Adipocyte (in vitro differentiated cells): ENCODE measurements around the gene FOSL2.

ENCODE experiments used
- DNase-seq: peaks from one replicate; pipeline ENCODE4 v3.0.0-alpha.2; 2015; ENCODE audit warnings: low read depth
- H3K27me3 ChIP-seq: replicated peaks from 2 replicates; pipeline ENCODE4 v1.7.0; 2013; ENCODE audit warnings: mild to moderate bottlenecking, low read length, moderate library complexity; ENCODE audit not compliant: control insufficient read depth, insufficient read depth
- H3K36me3 ChIP-seq: 2 replicates; pipeline ENCODE4 v1.7.0; 2013; ENCODE audit warnings: low read length, mild to moderate bottlenecking, moderate library complexity; ENCODE audit not compliant: control insufficient read depth, insufficient read depth, severe bottlenecking
- H3K4me1 ChIP-seq: 2 replicates; pipeline ENCODE4 v1.7.0; 2013; ENCODE audit warnings: mild to moderate bottlenecking, low read length, moderate library complexity; ENCODE audit not compliant: control insufficient read depth, insufficient read depth
- H3K4me3 ChIP-seq: 2 replicates; pipeline ENCODE4 v1.7.0; 2013; ENCODE audit warnings: mild to moderate bottlenecking, low read length, moderate library complexity
- H3K9ac ChIP-seq: 2 replicates; pipeline ENCODE4 v1.7.0; 2013; ENCODE audit warnings: mild to moderate bottlenecking, low read length, moderate library complexity
- H3K9me3 ChIP-seq: 2 replicates; pipeline ENCODE4 v1.7.0; 2013; ENCODE audit warnings: mild to moderate bottlenecking, low read length, moderate library complexity; ENCODE audit not compliant: control insufficient read depth

The FOSL2 gene

GRCh38 chr2:28419443-28420270 is 27.0 kb downstream of the FOSL2 start:
- Histone ChIP-seq H3K36me3 (peaks cover 24% of the 10 kb centered on the region), H3K4me1 (peaks cover 17% of the 10 kb centered on the region), H3K27me3 (no peaks in the 10 kb centered on the region), H3K9me3 (no peaks in the 10 kb centered on the region), H3K4me3 (no peak overlapping the region), H3K9ac (no peak overlapping the region)
- DNase-seq: peak; percentile 15

- H3K36me3 ChIP-seq: peaks cover 13% of the 10 kb centered on the region
- H3K9ac ChIP-seq: no peak overlapping the region
- no peaks in the 10 kb centered on the region for H3K27me3 ChIP-seq
- no peak for DNase-seq
- peaks cover 9% of the 10 kb centered on the region for H3K4me1 ChIP-seq
- no peaks in the 10 kb centered on the region for H3K9me3 ChIP-seq
- no peak overlapping the region for H3K4me3 ChIP-seq
Measured at GRCh38 chr2:28420722-28421121, 28.1 kb downstream of the FOSL2 start.

GRCh38 chr2:28422908-28423741 is 30.5 kb downstream of the FOSL2 start:
- peaks cover 9% of the 10 kb centered on the region for H3K4me1 ChIP-seq
- no peak overlapping the region for H3K9ac ChIP-seq
- H3K4me3 ChIP-seq: no peak overlapping the region
- no peaks in the 10 kb centered on the region for H3K9me3 ChIP-seq
- H3K27me3 ChIP-seq: no peaks in the 10 kb centered on the region
- H3K36me3 ChIP-seq: peaks cover 7% of the 10 kb centered on the region
- DNase-seq: no peak

GRCh38 chr2:28423856-28424605 is 31.4 kb downstream of the FOSL2 start:
- Histone ChIP-seq H3K27me3 (no peaks in the 10 kb centered on the region), H3K36me3 (peaks cover 5% of the 10 kb centered on the region), H3K4me1 (peaks cover 8% of the 10 kb centered on the region), H3K9ac (no peak overlapping the region), H3K9me3 (no peaks in the 10 kb centered on the region), H3K4me3 (no peak overlapping the region)
- DNase-seq: no peak

- Histone ChIP-seq H3K9ac (no peak overlapping the region), H3K4me1 (peaks cover under 1% of the 10 kb centered on the region), H3K36me3 (no peaks in the 10 kb centered on the region), H3K4me3 (no peak overlapping the region), H3K27me3 (no peaks in the 10 kb centered on the region), H3K9me3 (no peaks in the 10 kb centered on the region)
- DNase-seq: no peak
Measured at GRCh38 chr2:28424799-28425463, 32.3 kb downstream of the FOSL2 start.

GRCh38 chr2:28425464-28425835 is 32.8 kb downstream of the FOSL2 start:
- no peaks in the 10 kb centered on the region for H3K4me1 ChIP-seq
- H3K27me3 ChIP-seq: no peaks in the 10 kb centered on the region
- no peak for DNase-seq
- H3K36me3 ChIP-seq: no peaks in the 10 kb centered on the region
- H3K9ac ChIP-seq: no peak overlapping the region
- H3K9me3 ChIP-seq: no peaks in the 10 kb centered on the region
- H3K4me3 ChIP-seq: no peak overlapping the region

- DNase-seq: no peak
- Histone ChIP-seq H3K9me3 (no peaks in the 10 kb centered on the region), H3K9ac (no peak overlapping the region), H3K4me1 (no peaks in the 10 kb centered on the region), H3K36me3 (no peaks in the 10 kb centered on the region), H3K27me3 (no peaks in the 10 kb centered on the region), H3K4me3 (no peak overlapping the region)
Measured at GRCh38 chr2:28427741-28428415, 35.2 kb downstream of the FOSL2 start.

- Histone ChIP-seq H3K27me3 (no peaks in the 10 kb centered on the region), H3K9ac (no peak overlapping the region), H3K4me3 (no peak overlapping the region), H3K4me1 (no peaks in the 10 kb centered on the region), H3K9me3 (peaks cover 6% of the 10 kb centered on the region), H3K36me3 (no peaks in the 10 kb centered on the region)
- DNase-seq: no peak
Measured at GRCh38 chr2:28428486-28428885, 35.8 kb downstream of the FOSL2 start.

GRCh38 chr2:28429636-28430376 is 37.1 kb downstream of the FOSL2 start:
- no peaks in the 10 kb centered on the region for H3K36me3 ChIP-seq
- H3K9me3 ChIP-seq: peaks cover 11% of the 10 kb centered on the region
- H3K27me3 ChIP-seq: no peaks in the 10 kb centered on the region
- no peak overlapping the region for H3K9ac ChIP-seq
- DNase-seq: no peak
- no peaks in the 10 kb centered on the region for H3K4me1 ChIP-seq
- no peak overlapping the region for H3K4me3 ChIP-seq

GRCh38 chr2:28430377-28430765 is 37.7 kb downstream of the FOSL2 start:
- peaks cover 11% of the 10 kb centered on the region for H3K9me3 ChIP-seq
- H3K27me3 ChIP-seq: no peaks in the 10 kb centered on the region
- no peaks in the 10 kb centered on the region for H3K36me3 ChIP-seq
- H3K9ac ChIP-seq: no peak overlapping the region
- DNase-seq: no peak
- no peak overlapping the region for H3K4me3 ChIP-seq
- H3K4me1 ChIP-seq: no peaks in the 10 kb centered on the region
